ENCODE measurements around the gene PALM2AKAP2. TPM values are rescaled to one million over a fixed set of nuclear protein-coding genes. Genes with fewer than 3 reads are reported as not detected.

PALM2AKAP2 gene
- total and polyA plus RNA-seq, 2 experiments from 2014 or later = 2.7 to 7.0 TPM

- no peak for DNase-seq (ENCODE audit: low spot score)
- TF ChIP-seq EZH2 (IDR thresholded peaks at IDR 0.05; ENCODE audit: borderline replicate concordance) = no peak
- no peak for TF ChIP-seq CTCF (IDR thresholded peaks at IDR 0.05; ENCODE audit: poor library complexity)
- no peak for TF ChIP-seq EZH2phosphoT487 (IDR thresholded peaks at IDR 0.05; ENCODE audit: low read depth, severe bottlenecking, unreplicated experiment)
- Histone ChIP-seq H3K27me3 (no peaks in the 10 kb centered on the region), H3K4me3 (no peak overlapping the region), H4K20me1 (ENCODE audit: insufficient read depth, poor library complexity, severe bottlenecking) (no peaks in the 10 kb centered on the region), H3K36me3 (replicated peaks; ENCODE audit: insufficient read depth, low read depth) (no peaks in the 10 kb centered on the region), H3K79me2 (no peaks in the 10 kb centered on the region), H3K4me1 (ENCODE audit: insufficient read depth) (no peaks in the 10 kb centered on the region), H3K27ac (no peak overlapping the region), H3K4me2 (no peak overlapping the region), H3K9me2 (replicated peaks; ENCODE audit: insufficient read depth) (no peaks in the 10 kb centered on the region), H2AFZ (no peak overlapping the region), H3K9me3 (ENCODE audit: low read depth) (no peaks in the 10 kb centered on the region)
- WGBS (ENCODE audit: low lambda C conversion rate, missing lambda C conversion rate) = 82% methylated on average over 2 of the region's 2 CpGs
These were observed 25.0 kb upstream of the PALM2AKAP2 start for GRCh38 chr9:109755040-109755439.

GRCh38 chr9:109759589-109759988 lies 20.4 kb upstream of the PALM2AKAP2 start:
- Histone ChIP-seq H3K36me3 (replicated peaks; ENCODE audit: insufficient read depth, low read depth) (no peaks in the 10 kb centered on the region), H3K79me2 (no peaks in the 10 kb centered on the region), H3K4me1 (ENCODE audit: insufficient read depth) (no peaks in the 10 kb centered on the region), H4K20me1 (ENCODE audit: insufficient read depth, poor library complexity, severe bottlenecking) (no peaks in the 10 kb centered on the region), H2AFZ (no peak overlapping the region), H3K9me3 (ENCODE audit: low read depth) (no peaks in the 10 kb centered on the region), H3K27me3 (no peaks in the 10 kb centered on the region), H3K4me2 (no peak overlapping the region), H3K27ac (no peak overlapping the region), H3K4me3 (no peak overlapping the region), H3K9me2 (replicated peaks; ENCODE audit: insufficient read depth) (no peaks in the 10 kb centered on the region)
- TF ChIP-seq EZH2phosphoT487 (IDR thresholded peaks at IDR 0.05; ENCODE audit: low read depth, severe bottlenecking, unreplicated experiment) = no peak
- TF ChIP-seq EZH2 (IDR thresholded peaks at IDR 0.05; ENCODE audit: borderline replicate concordance) = no peak
- no peak for TF ChIP-seq CTCF (IDR thresholded peaks at IDR 0.05; ENCODE audit: poor library complexity)
- no peak for DNase-seq (ENCODE audit: low spot score)
- WGBS (ENCODE audit: low lambda C conversion rate, missing lambda C conversion rate) = 80% methylated on average over 3 of the region's 3 CpGs

GRCh38 chr9:109765278-109765677 lies 14.7 kb upstream of the PALM2AKAP2 start:
- Histone ChIP-seq H3K4me3 (no peak overlapping the region), H3K79me2 (no peaks in the 10 kb centered on the region), H3K27me3 (no peaks in the 10 kb centered on the region), H3K4me2 (no peak overlapping the region), H3K9me2 (replicated peaks; ENCODE audit: insufficient read depth) (no peaks in the 10 kb centered on the region), H4K20me1 (ENCODE audit: insufficient read depth, poor library complexity, severe bottlenecking) (no peaks in the 10 kb centered on the region), H3K4me1 (ENCODE audit: insufficient read depth) (no peaks in the 10 kb centered on the region), H3K27ac (no peak overlapping the region), H3K36me3 (replicated peaks; ENCODE audit: insufficient read depth, low read depth) (no peaks in the 10 kb centered on the region), H3K9me3 (ENCODE audit: low read depth) (no peaks in the 10 kb centered on the region), H2AFZ (no peak overlapping the region)
- no peak for DNase-seq (ENCODE audit: low spot score)
- TF ChIP-seq EZH2 (IDR thresholded peaks at IDR 0.05; ENCODE audit: borderline replicate concordance) (no peak), CTCF (IDR thresholded peaks at IDR 0.05; ENCODE audit: poor library complexity) (no peak), EZH2phosphoT487 (IDR thresholded peaks at IDR 0.05; ENCODE audit: low read depth, severe bottlenecking, unreplicated experiment) (no peak)
- 100% methylated on average over 2 of the region's 2 CpGs for WGBS (ENCODE audit: low lambda C conversion rate, missing lambda C conversion rate)

- no peak for DNase-seq (ENCODE audit: low spot score)
- no peak overlapping the region for H3K4me3 ChIP-seq
- no peak overlapping the region for H3K4me2 ChIP-seq
- H2AFZ ChIP-seq = no peak overlapping the region
- no peaks in the 10 kb centered on the region for H3K9me2 ChIP-seq (replicated peaks; ENCODE audit: insufficient read depth)
- H3K79me2 ChIP-seq = no peaks in the 10 kb centered on the region
- no peaks in the 10 kb centered on the region for H3K9me3 ChIP-seq (ENCODE audit: low read depth)
- no peak overlapping the region for H3K27ac ChIP-seq
- WGBS (ENCODE audit: low lambda C conversion rate, missing lambda C conversion rate) = 70% methylated on average over 3 of the region's 3 CpGs
- no peaks in the 10 kb centered on the region for H4K20me1 ChIP-seq (ENCODE audit: insufficient read depth, poor library complexity, severe bottlenecking)
- peaks cover 2% of the 10 kb centered on the region for H3K4me1 ChIP-seq (ENCODE audit: insufficient read depth)
- H3K36me3 ChIP-seq (replicated peaks; ENCODE audit: insufficient read depth, low read depth) = no peaks in the 10 kb centered on the region
- no peaks in the 10 kb centered on the region for H3K27me3 ChIP-seq
- TF ChIP-seq CTCF (IDR thresholded peaks at IDR 0.05; ENCODE audit: poor library complexity) = no peak
- TF ChIP-seq EZH2phosphoT487 (IDR thresholded peaks at IDR 0.05; ENCODE audit: low read depth, severe bottlenecking, unreplicated experiment) = no peak
- no peak for TF ChIP-seq EZH2 (IDR thresholded peaks at IDR 0.05; ENCODE audit: borderline replicate concordance)
These were observed 14.2 kb upstream of the PALM2AKAP2 start for GRCh38 chr9:109765830-109766229.
